Glutamatergic neuron (in vitro differentiated cells): ENCODE measurements around the gene PODXL2. TPM values are rescaled to one million over a fixed set of nuclear protein-coding genes. Genes with fewer than 3 reads are reported as not detected.

ENCODE experiments used
- DNase-seq: peaks from one replicate; pipeline ENCODE4 v3.0.0; 2022
- H3K27ac Mint-ChIP-seq: one replicate; pipeline ENCODE4 v1.8.0; 2020; ENCODE audit warnings: mild to moderate bottlenecking, mixed read lengths, inconsistent platforms; ENCODE audit not compliant: unreplicated experiment
- H3K27me3 Mint-ChIP-seq: one replicate; pipeline ENCODE4 v1.8.0; 2020; ENCODE audit warnings: mild to moderate bottlenecking, moderate library complexity, mixed read lengths, inconsistent platforms; ENCODE audit not compliant: unreplicated experiment
- H3K36me3 Mint-ChIP-seq: one replicate; pipeline ENCODE4 v1.8.0; 2020; ENCODE audit warnings: mild to moderate bottlenecking, mixed read lengths, inconsistent platforms; ENCODE audit not compliant: unreplicated experiment
- H3K4me1 Mint-ChIP-seq: one replicate; pipeline ENCODE4 v1.8.0; 2020; ENCODE audit warnings: mild to moderate bottlenecking, low read depth, mixed read lengths, inconsistent platforms; ENCODE audit not compliant: unreplicated experiment
- H3K4me3 Mint-ChIP-seq: one replicate; pipeline ENCODE4 v1.8.0; 2020; ENCODE audit warnings: mild to moderate bottlenecking, mixed read lengths, inconsistent platforms; ENCODE audit not compliant: unreplicated experiment
- H3K9me3 Mint-ChIP-seq: one replicate; pipeline ENCODE4 v1.8.0; 2020; ENCODE audit warnings: mild to moderate bottlenecking, moderate library complexity, mixed read lengths, inconsistent platforms; ENCODE audit not compliant: unreplicated experiment
- CTCF ChIP-seq: fragments of 200-600 bp; sonication (generic); IDR thresholded peaks from one replicate; pipeline ENCODE4 v1.5.0; 2021; ENCODE audit not compliant: partially characterized antibody, unreplicated experiment
- total RNA-seq: library from RNA; stranded (reverse); fragmentation: NEBNext Ultra II Directional; extraction: Animal tissue kit (Norgen Biotek cat#: 25700); gene quantifications from one replicate; pipeline ENCODE4 v1.2.1, GENCODE V29; 2021; ENCODE audit not compliant: unreplicated experiment

The PODXL2 gene
- total RNA-seq, 1 donor from 2014 or later = 139 TPM

- TF ChIP-seq CTCF = no peak
- Mint-ChIP-seq H3K9me3 (peaks cover 5% of the 10 kb centered on the region), H3K27ac (no peak overlapping the region), H3K4me1 (no peaks in the 10 kb centered on the region), H3K36me3 (no peaks in the 10 kb centered on the region), H3K27me3 (peaks cover 5% of the 10 kb centered on the region), H3K4me3 (no peak overlapping the region)
- DNase-seq = no peak
These were observed 17.7 kb upstream of the PODXL2 start for GRCh38 chr3:127611251-127611650.

GRCh38 chr3:127612966-127613365 is 16.0 kb upstream of the PODXL2 start:
- Mint-ChIP-seq H3K27ac (no peak overlapping the region), H3K27me3 (peaks cover 2% of the 10 kb centered on the region), H3K4me1 (no peaks in the 10 kb centered on the region), H3K4me3 (no peak overlapping the region), H3K9me3 (peaks cover 5% of the 10 kb centered on the region), H3K36me3 (no peaks in the 10 kb centered on the region)
- TF ChIP-seq CTCF = no peak
- DNase-seq = no peak

GRCh38 chr3:127613406-127613805 is 15.6 kb upstream of the PODXL2 start:
- Mint-ChIP-seq H3K27ac (no peak overlapping the region), H3K4me3 (no peak overlapping the region), H3K36me3 (no peaks in the 10 kb centered on the region), H3K9me3 (peaks cover 5% of the 10 kb centered on the region), H3K27me3 (peaks cover 1% of the 10 kb centered on the region), H3K4me1 (no peaks in the 10 kb centered on the region)
- no peak for DNase-seq
- TF ChIP-seq CTCF = no peak

GRCh38 chr3:127614928-127615589 is 13.9 kb upstream of the PODXL2 start:
- H3K27me3 Mint-ChIP-seq = no peaks in the 10 kb centered on the region
- no peak for TF ChIP-seq CTCF
- H3K27ac Mint-ChIP-seq = no peak overlapping the region
- no peak overlapping the region for H3K4me3 Mint-ChIP-seq
- no peaks in the 10 kb centered on the region for H3K36me3 Mint-ChIP-seq
- H3K4me1 Mint-ChIP-seq = no peaks in the 10 kb centered on the region
- no peak for DNase-seq
- peaks cover 5% of the 10 kb centered on the region for H3K9me3 Mint-ChIP-seq

- no peak for TF ChIP-seq CTCF
- no peak overlapping the region for H3K27ac Mint-ChIP-seq
These were observed 13.2 kb upstream of the PODXL2 start for GRCh38 chr3:127615631-127616305.

More at GRCh38 chr3:127615631-127616305, 13.2 kb upstream of the PODXL2 start:
- Mint-ChIP-seq H3K27me3 (no peaks in the 10 kb centered on the region), H3K9me3 (peaks cover 4% of the 10 kb centered on the region), H3K4me1 (no peaks in the 10 kb centered on the region), H3K36me3 (no peaks in the 10 kb centered on the region), H3K4me3 (no peak overlapping the region)
- no peak for DNase-seq
